Measurements from ENCODE around the gene SIPA1L3. TPM values are rescaled to one million over a fixed set of nuclear protein-coding genes. Genes with fewer than 3 reads are reported as not detected.
"Not testable (repeated sequence)": the region's sequence is repeated elsewhere in the genome, so short reads cannot be mapped to it uniquely, and the experiment has no call there.

SIPA1L3 gene
- total RNA-seq (100 to 1,000 TPM in 1 of 5 donors, 10 to 100 TPM in 4; 24.1 to 211 (median 26.3) TPM), polyA plus RNA-seq (1 to 10 TPM; 2.9 to 7.5 (median 7.2) TPM)
- long read RNA-seq, donor 1, partial matches to known transcripts = 0 of 2 reads
- long read RNA-seq, donor 1, other reads (novel, unspliced or antisense) = 0 of 2 reads
- long read RNA-seq, donor 2, partial matches to known transcripts = 0 of 3 reads
- long read RNA-seq, donor 2, other reads (novel, unspliced or antisense) = 0 of 3 reads
- long read RNA-seq, donor 3 = 0 reads
- long read RNA-seq, donor 4 = 0 reads
- long read RNA-seq, donor 5, partial matches to known transcripts = 0 of 4 reads
- long read RNA-seq, donor 5, other reads (novel, unspliced or antisense) = 0 of 4 reads
- long read RNA-seq, donor 6, partial matches to known transcripts = 6 of 10 reads
- long read RNA-seq, donor 6, other reads (novel, unspliced or antisense) = 0 of 10 reads
- long read RNA-seq, donor 7, partial matches to known transcripts = 0 of 2 reads
- long read RNA-seq, donor 7, other reads (novel, unspliced or antisense) = 0 of 2 reads
- long read RNA-seq, donor 8, partial matches to known transcripts = 10 of 11 reads
- long read RNA-seq, donor 8, other reads (novel, unspliced or antisense) = 0 of 11 reads
- long read RNA-seq, donor 9 = 0 reads
- long read RNA-seq, donor 10, partial matches to known transcripts = 5 of 6 reads
- long read RNA-seq, donor 10, other reads (novel, unspliced or antisense) = 0 of 6 reads

- 0 to 1% (median 0%) methylated on average over 63 to 95 of the region's 95 CpGs for WGBS, 5 donors
- intact Hi-C loops (cut with DNase I; ENCODE audit: low total_unique reads) = no loop called here
- Histone ChIP-seq H3K4me1 (peaks cover 9 to 33% (median 26%) of the 10 kb centered on the region in 4 donors), H3K27me3 (no peaks in the 10 kb centered on the region), H3K27ac (peak within 1 kb of the TSS; percentile 77 to 85 (median 79)), H3K36me3 (no peaks in the 10 kb centered on the region), H3K4me3 (peak within 1 kb of the TSS; percentile 90 to 99 (median 92)), H3K9me3 (no peaks in the 10 kb centered on the region)
- DNase-seq = peak; percentile 97 to 99
- TF ChIP-seq POLR2AphosphoS5 (IDR thresholded peaks at IDR 0.05) (peak; percentile 77 to 93 (median 89)), EP300 (IDR thresholded peaks at IDR 0.05) (no peak), CTCF (IDR thresholded peaks at IDR 0.05) (peak in 1 of 7 experiments; percentile 10)
Observed at GRCh38 chr19:37906869-37907734, at the start of gene SIPA1L3. TSS of gene SIPA1L3 (plus strand) at chr19:37907208. CDS start at chr19:38081566, 174,358 bp downstream.

GRCh38 chr19:37864501-37864900, 42.5 kb upstream of the SIPA1L3 start:
- Histone ChIP-seq H3K27ac (no peak overlapping the region), H3K9me3 (peaks cover 0 to 8% (median 0%) of the 10 kb centered on the region in 4 donors), H3K4me1 (no peaks in the 10 kb centered on the region), H3K36me3 (no peaks in the 10 kb centered on the region), H3K4me3 (no peak overlapping the region), H3K27me3 (no peaks in the 10 kb centered on the region)
- intact Hi-C loops (cut with DNase I; ENCODE audit: low total_unique reads) = no loop called here
- 89 to 94% (median 93%) methylated on average over 3 of the region's 3 CpGs for WGBS, 5 donors
- no peak for DNase-seq
- TF ChIP-seq CTCF (IDR thresholded peaks at IDR 0.05) (no peak), POLR2AphosphoS5 (IDR thresholded peaks at IDR 0.05) (no peak), POLR2A (IDR thresholded peaks at IDR 0.05) (no peak), EP300 (IDR thresholded peaks at IDR 0.05) (no peak)

DNA sequence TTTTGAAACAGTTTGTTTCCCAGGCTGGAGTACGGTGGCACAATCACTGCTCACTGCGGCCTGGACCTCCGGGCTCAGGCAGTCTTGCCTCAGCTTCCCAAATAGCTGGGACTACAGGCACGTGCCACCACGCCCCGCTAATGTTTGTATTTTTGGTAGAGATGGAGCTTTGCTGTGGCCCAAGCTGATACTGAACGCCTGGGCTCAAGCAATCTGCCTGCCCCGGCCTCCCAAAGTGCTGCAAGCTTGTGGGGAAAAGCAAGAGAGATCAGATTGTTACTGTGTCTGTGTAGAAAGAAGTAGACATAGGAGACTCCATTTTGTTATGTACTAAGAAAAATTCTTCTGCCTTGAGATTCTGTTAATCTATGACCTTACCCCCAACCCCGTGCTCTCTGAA, 41.1 kb upstream of the SIPA1L3 start:
- H3K27me3 ChIP-seq; H3K36me3 ChIP-seq; intact Hi-C loops (cut with DNase I; ENCODE audit: low total_unique reads); H3K4me1 ChIP-seq; H3K27ac ChIP-seq; H3K4me3 ChIP-seq; DNase-seq: not testable (repeated sequence)
- H3K9me3 ChIP-seq = peaks cover 0 to 13% (median 9%) of the 10 kb centered on the region in 4 donors
- 51 to 80% (median 57%) methylated on average over 5 to 8 of the region's 9 CpGs for WGBS, 5 donors

- H3K27ac ChIP-seq = no peak overlapping the region
- peaks cover 0 to 13% (median 9%) of the 10 kb centered on the region in 4 donors for H3K9me3 ChIP-seq
- no peaks in the 10 kb centered on the region for H3K36me3 ChIP-seq
- no peaks in the 10 kb centered on the region for H3K4me1 ChIP-seq
- TF ChIP-seq CTCF (IDR thresholded peaks at IDR 0.05) (no peak), EP300 (IDR thresholded peaks at IDR 0.05) (no peak), POLR2AphosphoS5 (IDR thresholded peaks at IDR 0.05) (no peak), POLR2A (IDR thresholded peaks at IDR 0.05) (no peak)
- no peak overlapping the region for H3K4me3 ChIP-seq
- WGBS, 5 donors = 47 to 57% (median 50%) methylated on average over 2 of the region's 2 CpGs
- intact Hi-C loops (cut with DNase I; ENCODE audit: low total_unique reads) = no loop called here
- DNase-seq = peak in 1 of 2 donors; percentile 37
- H3K27me3 ChIP-seq = no peaks in the 10 kb centered on the region
Observed at GRCh38 chr19:37867831-37868230, 39.2 kb upstream of the SIPA1L3 start.
